Kidney glomerular epithelial cell (primary cell): ENCODE results near the gene RAB8A.
A peak's percentile ranks its signal among the peaks of the same experiment; 100 is the strongest.
"Not testable (repeated sequence)": the region's sequence is repeated elsewhere in the genome, so short reads cannot be mapped to it uniquely, and the experiment has no call there.

ENCODE experiments used
- DNase-seq: peaks from one replicate; lab custom pipeline; 2025; lab: John Stamatoyannopoulos, UW

RAB8A gene

DNA sequence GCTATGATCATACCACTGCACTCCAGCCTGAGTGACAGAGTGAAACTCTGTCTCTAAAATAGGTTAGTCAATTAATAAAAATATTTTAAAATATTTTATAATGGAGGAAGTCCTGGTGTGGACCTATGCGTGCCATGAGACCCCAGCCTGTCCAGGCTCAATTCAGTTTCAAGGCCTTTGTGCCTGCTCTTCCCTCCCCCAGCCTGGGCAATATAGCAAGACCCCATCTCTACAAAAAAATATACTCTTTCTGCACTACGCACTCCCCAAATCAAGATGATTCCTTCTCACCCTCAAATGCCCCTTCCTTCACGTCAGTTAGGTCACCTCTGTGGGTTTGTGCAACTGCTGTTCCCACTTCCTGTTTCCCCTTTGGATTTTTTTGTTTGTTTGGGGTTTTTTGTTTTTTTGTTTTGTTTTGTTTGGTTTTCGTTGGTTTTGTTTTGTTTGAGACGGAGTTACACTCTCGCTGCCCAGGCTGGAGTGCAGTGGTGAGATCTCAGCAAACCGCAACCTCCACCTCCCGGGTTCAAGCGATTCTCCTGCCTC is 30.4 kb downstream of the RAB8A start:
- DNase-seq, result no peak

DNA sequence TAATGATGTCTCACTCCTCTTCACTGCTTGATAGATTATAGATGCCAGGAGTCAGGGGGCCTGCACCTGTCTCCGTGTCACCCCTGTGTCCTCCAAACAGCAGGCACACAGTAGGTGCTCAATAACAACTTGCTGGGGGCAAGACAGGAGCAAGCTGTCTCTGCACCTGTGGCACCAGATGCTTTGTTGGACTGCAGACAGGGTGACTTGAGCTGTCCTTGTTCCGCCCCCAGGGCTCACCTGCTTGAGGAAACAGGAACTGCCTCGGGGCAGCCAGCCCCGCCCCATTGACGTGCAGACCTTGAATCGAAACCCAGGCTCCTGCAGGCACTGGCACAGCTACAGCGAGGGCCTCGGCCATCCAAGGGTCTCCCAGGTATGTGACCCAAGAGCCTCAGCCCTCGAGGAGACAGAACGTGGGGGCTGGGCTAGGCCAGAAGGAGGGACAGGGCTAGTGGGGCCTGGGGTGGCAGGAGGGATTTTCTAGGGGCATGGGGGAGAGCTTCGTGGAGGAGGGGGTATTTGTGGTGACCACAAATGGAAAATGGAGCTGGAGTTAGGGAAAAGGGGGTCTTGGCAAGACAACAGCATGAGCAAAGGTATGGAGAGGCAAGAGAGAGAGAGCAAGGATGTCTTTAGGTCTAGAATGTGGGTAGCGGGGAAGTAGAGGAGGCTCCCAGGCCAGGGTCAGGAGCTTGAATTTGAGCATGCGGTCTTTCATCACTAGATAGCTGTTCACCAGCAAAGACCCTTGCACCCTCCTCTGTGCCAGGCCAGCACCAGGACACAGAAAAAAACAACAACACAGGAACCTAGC is 31.9 kb downstream of the RAB8A start, which contains the start of gene HSH2D:
TSS of gene HSH2D (plus strand) at position 287 of the 817 bp plus-strand sequence. CDS start 5,066 bp downstream, outside the sequence.
- DNase-seq, result no peak

DNA sequence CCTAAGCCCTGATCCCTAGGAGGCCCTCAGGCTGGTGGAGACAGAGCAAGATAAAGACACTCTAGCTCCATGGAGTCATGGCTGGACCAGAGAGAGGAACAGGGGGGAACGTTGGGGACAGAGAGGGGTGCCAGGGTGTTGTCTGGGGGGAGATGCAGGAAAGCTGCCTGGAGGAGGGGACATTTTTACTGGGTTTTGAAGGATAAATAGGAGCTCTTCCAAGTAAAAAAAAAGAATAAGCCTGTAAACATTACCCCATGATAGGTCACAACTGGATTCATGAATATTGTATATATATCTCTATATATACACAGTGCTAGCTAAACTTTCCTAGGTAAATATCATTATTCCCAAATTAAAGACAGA is 32.5 kb downstream of the RAB8A start:
- no peak for DNase-seq

DNA sequence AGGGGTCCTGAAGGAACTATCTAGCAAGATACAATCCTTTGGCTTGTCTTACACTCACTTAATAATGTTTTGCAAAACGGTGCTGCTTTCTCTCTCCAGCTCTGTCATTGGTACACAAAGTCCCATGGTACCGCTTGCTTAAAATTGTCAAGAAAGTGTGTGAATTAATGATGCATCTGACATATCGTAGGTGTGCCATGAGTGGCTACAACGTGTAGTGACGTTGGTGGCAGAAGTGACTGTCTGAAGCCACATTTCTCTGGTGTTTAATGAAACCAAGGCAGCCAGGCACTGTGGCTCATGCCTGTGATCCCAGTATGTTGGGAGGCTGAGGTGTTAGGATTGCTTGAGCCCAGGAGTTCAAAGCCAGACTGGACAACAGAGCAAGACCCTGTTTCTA is 34.4 kb downstream of the RAB8A start:
- DNase-seq, result no peak

DNA sequence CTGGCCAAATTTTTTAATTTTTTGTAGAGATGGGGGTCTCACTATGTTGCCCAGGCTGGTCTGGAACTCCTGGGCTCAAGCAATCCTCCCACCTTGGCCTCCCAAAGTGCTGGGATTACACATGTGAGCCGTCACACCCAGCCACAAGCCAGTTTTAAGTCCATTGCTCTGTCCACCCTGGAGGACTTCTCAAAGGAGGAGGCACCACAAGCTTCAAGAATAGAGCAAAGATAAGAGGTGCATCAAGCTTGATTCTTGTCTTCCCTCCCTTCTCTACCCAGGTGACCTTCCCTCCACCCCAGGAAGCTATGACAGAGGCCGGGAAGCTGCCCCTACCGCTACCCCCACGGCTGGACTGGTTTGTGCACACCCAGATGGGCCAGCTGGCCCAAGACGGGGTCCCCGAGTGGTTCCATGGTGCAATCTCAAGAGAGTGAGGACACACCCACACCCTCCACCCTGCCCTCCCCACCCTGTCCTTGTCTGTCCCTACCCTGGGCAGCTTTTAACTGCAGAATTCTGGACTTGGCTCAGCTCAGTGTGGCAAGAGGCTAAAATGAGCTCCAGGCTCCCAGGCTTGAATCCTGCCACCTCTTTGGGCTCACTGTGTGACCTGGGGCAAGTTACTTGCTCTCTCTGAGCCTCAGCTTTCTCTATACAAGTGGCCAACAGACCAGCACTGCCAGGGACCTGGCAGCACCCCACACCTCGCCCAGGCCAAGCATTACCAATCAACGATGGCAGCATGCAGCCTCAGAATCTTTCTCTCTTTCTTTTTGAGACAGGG is 36.9 kb downstream of the RAB8A start:
- no peak for DNase-seq

DNA sequence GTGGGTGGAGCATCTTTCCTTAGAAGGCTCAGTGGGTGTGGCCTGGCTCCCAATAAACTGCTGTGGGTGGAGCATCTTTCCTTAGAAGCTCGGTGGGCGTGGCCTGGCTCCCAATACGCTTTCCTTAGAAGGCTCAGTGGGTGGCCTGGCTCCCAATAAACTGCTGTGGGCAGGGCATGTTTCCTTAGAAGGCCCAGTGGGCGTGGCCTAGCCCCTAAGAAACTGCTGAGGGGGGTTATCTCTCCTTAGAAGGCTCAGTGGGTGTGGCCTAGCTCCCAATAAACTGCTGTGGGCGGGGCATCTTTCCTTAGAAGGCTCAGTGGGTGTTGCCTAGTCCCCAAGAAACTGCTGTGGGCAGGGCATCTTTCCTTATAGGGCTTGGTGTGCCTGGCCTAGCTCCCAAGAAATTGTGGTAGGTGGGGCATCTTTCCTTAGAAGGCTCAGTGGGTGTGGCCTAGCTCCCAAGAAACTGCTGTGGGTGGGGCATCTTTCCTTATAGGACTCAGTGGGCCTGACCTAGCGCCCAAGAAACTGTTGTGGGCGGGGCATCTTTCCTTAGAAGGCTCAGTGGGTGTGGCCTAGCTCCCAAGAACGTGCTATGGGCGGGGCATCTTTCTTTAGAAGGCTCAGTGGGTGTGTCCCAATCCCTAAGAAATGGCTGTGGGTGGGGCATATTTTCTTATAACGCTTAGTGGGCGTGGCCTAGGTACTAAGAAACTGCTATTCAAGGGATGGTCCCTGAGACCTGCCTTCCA is 42.1 kb downstream of the RAB8A start:
- no peak for DNase-seq

DNA sequence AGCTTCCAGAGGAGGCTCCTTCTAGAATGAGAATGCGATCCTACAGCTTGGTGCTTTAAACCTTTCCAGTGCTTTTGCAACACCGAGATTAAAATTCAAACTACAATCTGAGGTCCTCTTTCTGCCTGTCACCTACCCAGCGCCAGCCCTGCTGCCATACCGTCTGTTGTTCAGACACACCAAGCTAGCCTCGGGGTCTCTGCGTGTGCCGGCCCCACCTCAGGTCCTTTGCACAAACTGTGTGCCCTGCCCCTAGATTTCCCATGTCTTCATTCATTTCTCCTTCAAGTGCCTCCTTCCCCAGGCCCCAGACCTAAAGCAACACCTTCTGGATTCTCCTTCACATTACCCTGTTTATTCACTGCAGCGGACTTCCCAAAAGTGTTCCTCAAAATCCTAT is 42.9 kb downstream of the RAB8A start:
- DNase-seq, result no peak

DNA sequence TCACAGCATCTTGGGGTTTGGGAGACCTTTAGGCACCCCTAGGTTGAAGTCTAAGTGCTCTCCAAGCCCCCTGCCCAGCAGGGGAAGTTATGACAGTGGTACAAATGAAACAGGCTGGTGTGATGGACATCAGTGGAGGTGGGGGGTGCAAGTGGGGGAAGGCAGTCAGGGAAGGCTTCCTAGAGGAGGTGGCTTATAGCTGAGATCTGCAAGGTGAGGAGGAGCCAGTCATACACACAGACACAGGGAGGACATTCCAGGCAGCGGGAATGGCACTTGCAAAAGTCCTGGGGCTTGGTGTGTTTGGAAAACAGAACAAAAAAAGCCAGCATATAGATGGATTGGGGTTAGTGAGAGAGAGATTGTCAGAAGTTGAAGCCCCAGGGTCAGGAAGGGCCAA is 43.4 kb downstream of the RAB8A start:
- no peak for DNase-seq

DNA sequence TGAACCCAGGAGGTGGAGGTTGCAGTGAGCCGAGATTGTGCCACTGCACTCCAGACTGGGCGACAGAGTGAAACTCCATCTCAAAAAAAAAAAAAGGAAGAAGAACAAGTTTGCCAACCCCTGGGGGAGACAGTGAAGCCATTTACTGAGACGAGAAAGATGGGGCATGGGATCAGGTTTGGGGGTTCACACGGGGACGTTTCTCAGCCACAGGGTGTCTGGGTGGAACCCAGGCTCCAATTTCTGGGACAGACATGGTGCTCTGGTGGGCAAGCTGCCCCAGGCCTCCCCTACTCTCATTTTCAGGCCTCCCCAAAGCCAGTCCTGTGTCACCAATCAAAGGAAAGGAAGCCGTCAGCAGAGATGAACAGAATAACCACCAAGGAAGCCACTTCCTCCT is 45.2 kb downstream of the RAB8A start:
- DNase-seq, result no peak

DNA sequence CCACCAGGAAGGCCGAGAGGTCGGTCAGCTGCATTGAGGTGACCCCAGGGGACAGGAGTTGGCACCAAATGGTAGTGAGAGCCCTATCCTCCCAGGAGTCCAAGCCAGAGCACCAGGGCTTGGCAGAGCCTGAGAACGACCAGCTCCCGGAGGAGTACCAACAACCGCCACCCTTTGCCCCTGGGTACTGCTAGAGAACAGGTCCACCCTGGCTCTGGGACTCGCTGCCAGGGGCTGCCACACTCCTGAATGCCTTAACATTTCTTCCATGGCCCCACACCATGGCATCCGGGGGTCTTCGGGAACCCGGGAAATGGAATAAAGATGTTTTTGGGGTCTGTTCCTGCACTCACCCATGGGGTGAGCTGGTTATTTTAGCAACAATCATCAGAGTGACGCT is 45.9 kb downstream of the RAB8A start:
- DNase-seq, result no peak

DNA sequence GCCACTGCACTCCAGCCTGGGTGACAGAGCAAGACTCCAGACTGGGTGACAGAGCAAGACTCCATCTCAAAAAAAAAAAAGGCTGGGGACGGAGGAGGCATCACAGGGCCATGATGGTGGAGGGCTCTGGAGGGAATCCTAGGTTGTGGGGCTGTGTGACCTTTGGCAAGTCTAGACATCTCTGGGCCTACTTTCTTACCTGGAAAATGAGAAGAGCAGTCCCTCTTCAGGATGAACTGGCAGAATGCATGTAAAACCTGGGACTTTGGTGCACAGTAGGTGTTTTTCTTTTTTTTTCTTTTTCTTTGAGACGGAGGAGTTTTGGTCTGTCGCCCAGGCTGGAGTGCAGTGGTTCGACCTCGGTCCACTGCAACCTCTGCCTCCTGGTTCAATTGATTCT is 48.0 kb downstream of the RAB8A start:
- no peak for DNase-seq

DNA sequence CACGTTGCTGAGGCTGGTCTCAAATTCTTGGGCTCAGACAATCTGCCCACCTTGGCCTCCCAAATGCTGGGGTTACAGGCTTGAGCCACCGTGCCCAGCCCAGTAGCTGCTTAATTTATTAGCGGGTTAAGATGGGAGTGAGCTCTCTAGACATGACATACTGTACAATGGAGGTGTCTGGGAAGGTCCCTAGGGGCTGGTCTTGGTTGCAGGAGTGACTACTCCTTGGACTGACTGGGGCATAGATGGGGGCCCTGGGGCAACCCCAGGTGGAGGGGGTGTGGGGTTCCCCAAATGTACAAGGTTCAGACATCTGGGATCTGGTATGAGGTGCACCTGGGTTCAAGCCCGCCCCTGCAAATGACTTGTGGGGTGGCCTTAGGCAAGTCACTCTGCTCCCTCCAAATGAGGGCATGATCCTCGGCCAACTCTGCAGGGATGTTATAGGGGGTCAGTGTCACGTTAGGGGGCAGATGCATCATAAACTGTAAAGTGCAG is 48.8 kb downstream of the RAB8A start:
- no peak for DNase-seq

DNA sequence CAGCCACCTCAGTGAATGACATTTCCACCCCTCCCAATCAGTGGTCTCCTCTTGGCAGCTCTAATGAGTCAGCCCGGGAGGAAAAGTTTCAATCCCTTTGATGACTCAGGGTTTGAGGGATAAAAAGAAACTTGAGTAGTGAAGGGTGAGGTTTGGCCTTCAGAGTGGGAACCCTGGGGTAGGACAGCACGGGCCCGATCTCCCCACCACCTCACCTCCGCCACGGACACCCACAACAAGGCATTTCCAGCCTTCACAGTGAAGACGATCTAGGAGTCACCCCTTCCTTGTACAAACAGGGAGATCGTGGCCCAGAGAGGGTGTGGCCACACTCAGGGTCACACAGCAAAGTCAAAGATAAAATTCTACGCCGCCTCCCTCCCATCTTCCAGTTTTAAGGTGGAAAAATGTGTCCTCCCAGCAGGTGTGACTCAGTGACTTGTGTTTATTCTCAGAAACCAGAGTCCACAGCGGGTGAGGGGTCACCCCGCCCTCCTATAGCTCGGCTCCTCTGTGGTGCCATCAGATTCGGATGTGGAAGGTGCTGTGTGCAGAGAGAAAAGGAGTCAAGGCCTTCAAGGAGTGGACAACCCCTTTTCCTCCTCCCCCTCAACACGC is 49.4 kb downstream of the RAB8A start:
- DNase-seq, result peak; percentile 9

DNA sequence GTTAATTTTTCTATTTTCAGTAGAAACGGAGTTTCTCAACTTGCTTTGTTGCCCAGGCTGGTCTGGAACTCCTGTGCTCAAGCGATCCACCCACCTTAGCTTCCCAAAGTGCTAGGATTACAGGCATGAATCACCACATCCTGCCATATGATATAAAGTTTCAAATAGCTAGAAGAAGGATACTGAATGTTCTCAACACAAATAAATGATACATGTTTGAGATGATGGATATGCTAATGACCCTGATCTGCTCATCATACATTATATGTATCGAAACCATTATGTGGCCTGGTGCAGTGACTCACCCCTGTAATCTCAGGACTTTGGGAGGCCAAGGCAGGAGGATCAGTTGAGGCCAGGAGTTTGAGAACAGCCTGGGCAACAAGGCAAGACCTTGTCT is 50.2 kb downstream of the RAB8A start:
- no peak for DNase-seq

DNA sequence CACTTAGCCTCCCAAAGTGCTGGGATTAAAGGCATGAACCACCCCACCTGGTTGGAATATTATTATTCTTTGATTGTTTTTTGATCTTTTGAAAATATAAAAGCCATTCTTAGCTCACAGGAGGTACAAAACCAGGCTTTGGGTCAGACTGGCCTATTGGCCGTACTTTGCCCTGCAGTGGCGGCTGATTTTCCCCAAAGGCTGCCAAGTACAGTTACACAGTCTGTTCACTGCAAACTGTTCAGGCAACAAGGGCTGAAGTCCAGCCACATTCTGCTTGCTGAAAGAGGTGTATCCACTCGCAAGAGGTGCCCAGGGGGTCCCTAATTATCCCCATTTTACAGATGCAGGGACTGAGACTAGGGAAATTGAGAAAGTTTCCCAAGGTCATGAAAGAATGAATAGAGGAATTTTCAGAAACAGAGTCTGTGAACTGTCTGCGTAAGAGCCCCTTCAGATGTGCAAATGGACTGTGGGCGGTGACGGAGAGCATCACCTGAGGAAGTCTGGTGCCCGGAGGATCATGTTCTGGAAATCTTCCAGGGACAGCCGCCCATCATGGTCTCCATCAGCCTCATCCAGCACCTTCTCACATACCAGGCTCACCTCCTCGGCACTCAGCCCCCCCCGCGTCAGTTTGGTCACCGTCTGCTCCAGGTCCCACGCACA is 52.7 kb downstream of the RAB8A start:
- DNase-seq, result no peak

DNA sequence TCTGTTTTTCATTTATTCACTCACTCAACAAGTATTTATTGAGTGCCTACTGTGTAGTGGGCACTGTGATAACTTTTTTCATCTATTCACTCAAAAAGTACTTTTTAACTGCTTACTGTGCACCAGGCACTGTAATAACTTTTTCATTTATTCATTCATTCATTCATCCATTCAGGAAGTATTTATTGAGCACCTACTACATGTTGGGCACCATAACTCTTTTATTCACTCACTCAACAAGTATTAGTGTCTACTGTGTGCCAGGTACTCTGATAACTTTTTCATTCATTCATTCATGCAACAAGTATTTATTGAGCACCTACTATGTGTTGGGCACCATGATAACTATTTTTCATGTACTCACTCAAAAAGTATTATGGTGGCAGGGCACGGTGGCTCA is 54.7 kb downstream of the RAB8A start:
- no peak for DNase-seq

DNA sequence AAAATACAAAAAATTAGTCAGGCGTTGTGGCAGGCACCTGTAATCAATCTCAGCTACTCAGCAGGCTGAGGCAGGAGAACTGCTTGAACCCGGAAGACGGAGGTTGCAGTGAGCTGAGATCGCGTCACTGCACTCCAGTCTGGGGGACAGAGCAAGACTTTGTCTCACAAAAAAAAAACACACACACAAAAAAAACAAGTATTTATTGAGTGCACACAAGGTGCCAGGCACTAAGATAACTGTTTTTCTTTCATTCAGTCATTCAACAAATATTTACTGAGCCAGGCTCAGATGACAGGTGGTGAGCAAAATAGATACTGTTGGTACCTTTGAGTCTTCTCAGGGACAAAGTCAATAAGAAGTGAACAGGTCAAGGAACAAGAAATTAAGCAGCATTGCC is 55.4 kb downstream of the RAB8A start:
- DNase-seq, result no peak

DNA sequence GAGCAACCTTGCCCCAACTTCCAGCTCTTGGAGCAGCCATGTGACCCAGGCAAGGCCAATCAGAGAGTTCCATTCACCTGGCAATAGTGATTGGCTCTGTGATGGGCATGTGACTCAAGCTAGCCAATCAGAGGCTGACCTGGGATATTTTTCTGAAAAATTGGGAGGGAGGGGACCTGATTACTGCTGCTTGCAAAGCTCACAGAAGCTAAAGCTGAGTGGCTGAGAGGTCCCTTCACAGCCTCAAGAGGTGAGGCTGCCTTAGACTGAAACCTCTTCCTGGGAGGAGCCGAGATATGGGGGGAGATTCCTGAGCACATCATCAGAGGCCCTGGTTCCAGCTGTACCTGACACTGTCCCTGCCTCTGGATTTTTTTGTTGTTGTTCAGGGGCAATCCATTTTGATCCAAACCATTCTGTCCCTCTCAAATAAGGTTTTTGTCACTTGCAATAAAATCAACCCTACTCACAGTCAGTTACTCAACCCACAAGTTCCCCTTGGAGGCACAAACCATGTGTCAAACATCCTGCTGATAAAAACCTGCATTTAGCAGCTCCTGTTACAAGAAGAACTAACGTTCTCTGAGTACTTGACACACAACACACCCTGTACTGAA is 56.9 kb downstream of the RAB8A start:
- DNase-seq, result no peak

DNA sequence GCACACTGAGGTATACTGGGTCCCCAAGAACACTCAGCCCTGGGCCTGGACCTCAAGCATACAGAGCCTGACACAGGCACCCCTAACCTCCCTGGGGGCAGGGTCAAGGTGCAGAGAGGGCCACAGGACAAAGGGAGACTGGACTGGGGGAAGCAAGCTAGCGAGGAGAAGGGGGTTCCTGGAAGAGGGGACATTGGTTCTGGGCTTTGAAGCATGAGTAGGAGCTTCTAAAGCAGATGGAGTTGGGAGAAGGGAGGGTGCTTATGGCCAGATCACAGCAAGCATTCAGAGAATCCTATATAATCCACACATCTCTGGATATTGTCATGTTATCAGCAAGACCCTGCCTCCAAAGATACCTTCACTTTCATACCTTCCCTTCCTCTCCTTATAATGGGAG is 58.4 kb downstream of the RAB8A start:
- no peak for DNase-seq

DNA sequence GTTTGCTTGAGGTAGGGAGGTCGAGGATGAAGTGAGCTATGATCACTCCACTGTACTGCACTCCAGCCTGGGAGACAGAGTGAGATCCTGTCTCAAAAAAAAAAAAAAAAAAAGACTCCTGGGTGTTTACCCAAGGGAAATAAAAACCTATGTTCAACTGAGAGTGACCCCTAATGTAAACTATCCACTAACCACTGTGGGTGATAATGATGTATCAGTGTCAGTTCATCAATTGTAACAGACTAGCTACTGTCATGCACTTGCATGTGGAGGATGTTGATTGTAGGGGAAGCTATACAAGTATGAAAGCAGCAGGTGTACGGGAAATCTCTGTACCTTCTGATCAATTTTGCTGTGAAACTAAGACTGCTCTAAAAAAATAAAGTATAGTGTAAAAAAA is 64.3 kb downstream of the RAB8A start:
- DNase-seq, result no peak

DNA sequence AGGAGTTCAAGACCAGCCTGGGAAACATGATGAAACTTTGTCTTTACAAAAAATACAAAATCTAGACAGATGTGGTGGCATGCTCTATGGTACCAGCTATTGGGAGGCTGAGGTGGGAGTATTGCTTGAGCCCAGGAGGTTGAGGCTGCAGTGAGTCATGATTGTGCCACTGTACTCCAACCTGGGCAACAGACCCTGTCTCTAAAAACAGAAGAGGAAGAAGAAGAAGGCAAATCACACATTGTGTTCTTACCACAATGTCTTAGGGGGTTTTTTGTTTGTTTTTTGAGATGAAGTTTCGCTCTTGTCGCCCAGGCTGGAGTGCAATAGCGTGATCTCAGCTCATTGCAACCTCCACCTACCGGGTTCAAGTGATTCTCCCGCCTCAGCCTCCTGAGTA is 67.2 kb downstream of the RAB8A start:
- DNase-seq, result not testable (repeated sequence)
